A673 (cell line): ENCODE results near the gene FXYD3.

Experiments
- EZH2 ChIP-seq: fragments of 200-600 bp; sonication (generic); IDR thresholded peaks from 2 replicates; pipeline ENCODE4 v1.6.1; 2017; ENCODE audit warnings: borderline replicate concordance, low read depth, mild to moderate bottlenecking, mixed read lengths, antibody characterized with exemption, low read length; ENCODE audit not compliant: poor library complexity, severe bottlenecking
- TF ChIP-seq, protein P1 (sequence below): fragments of 300-800, 200-600 bp; sonication (generic); conservative IDR thresholded peaks from 2 replicates; pipeline ENCODE4 v1.5.1; 2017; ENCODE audit warnings: low read depth, mild to moderate bottlenecking, antibody characterized with exemption, low read length, moderate library complexity, mixed read lengths

- TF ChIP-seq, protein P1, sequence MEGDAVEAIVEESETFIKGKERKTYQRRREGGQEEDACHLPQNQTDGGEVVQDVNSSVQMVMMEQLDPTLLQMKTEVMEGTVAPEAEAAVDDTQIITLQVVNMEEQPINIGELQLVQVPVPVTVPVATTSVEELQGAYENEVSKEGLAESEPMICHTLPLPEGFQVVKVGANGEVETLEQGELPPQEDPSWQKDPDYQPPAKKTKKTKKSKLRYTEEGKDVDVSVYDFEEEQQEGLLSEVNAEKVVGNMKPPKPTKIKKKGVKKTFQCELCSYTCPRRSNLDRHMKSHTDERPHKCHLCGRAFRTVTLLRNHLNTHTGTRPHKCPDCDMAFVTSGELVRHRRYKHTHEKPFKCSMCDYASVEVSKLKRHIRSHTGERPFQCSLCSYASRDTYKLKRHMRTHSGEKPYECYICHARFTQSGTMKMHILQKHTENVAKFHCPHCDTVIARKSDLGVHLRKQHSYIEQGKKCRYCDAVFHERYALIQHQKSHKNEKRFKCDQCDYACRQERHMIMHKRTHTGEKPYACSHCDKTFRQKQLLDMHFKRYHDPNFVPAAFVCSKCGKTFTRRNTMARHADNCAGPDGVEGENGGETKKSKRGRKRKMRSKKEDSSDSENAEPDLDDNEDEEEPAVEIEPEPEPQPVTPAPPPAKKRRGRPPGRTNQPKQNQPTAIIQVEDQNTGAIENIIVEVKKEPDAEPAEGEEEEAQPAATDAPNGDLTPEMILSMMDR = no peak
- no peak for TF ChIP-seq EZH2
Observed at GRCh38 chr19:35087393-35087792, 28.2 kb upstream of the FXYD3 start.
